ENCODE measurements around the gene BRME1. TPM values are rescaled to one million over a fixed set of nuclear protein-coding genes. Genes with fewer than 3 reads are reported as not detected.

The BRME1 gene
- 0.66 and 0.73 TPM in 2 replicates for total RNA-seq

DNA sequence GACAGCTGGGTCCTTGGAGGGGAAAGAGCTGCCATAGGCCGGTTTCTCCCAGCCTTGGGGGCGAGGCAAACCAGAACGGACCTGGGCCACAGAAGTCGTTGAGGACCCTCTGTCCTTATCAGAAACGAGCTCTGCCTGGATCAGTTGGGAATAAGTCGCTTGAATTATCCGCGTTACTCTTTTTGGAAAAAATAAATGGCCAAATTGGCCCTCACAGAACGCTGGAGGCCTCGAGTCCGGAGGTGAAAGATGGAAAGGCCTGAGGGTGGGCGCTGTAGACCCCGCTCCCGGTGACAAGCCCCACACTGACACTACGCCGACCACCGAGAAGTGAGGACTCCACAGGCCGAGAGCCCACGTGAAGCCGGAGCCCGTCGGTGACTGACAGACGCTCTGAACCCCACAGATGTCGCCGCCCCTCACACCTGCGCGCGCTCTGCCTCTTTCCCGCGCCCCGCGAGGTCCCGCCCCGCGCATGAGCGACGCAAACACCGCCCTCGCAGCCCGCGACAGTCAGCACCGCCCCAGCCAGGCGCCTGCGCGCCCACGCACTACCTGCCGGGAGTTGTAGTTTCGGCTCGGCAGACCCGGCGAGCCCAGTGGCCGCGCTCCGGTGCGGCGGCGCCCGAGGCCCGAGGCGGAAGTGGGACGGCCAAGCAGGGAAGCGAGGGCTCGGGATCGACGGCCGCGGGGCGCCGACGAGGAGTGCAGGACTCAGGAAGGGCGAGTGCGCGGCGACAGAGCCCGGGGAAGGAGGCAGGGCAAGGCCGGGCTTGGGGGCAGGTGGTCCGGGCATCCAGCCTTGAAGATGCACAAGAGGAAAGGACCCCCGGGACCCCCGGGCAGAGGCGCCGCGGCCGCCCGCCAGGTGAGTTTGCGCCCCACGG lies at the start of gene BRME1, which contains the start of gene CC2D1A:
Gene BRME1 (minus strand): TSS at position 484 of the 887 bp plus-strand sequence. CDS start 1,225 bp downstream, outside the sequence.
Gene CC2D1A (plus strand): TSS at position 568 of the 887 bp plus-strand sequence. CDS start 241 bp downstream, at position 809.

DNA sequence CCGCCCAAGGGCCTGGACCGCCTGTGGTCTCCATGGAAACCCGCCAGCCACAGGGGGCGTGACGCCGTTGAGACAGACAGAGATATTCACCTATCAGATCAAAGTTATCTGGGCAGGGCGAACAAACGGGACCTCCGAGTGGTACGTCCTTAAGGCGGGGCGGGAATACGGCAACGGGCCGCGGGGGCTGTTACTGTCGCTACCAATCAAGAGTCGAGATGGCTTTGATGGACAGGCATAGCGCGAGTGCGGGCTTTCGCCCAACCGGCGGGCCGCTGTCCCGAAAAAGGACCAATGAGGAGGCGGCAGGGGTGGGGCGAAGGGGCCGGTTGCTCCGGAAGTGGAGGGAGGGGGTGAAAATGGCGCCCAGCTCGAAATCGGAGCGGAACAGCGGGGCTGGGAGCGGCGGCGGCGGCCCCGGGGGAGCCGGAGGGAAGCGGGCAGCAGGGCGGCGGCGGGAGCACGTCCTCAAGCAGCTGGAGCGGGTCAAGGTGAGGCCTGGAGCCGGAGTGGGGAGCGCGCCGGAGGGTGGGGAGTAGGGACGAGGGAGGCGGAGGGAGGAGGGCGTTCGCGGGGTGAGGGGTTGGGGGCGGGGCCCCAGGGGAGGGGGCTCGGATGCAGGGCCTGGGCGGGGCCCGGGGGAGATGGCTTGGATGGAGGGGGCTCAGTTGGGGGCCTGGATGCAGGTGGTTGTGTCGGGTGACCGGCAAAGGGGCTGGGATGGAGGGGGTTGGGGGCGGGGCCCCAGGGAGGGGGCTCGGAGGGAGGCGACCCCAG lies 46.4 kb upstream of the BRME1 start, which contains the start of gene DCAF15:
Gene DCAF15 (plus strand): TSS at position 356 of the 777 bp plus-strand sequence. CDS start 4 bp downstream, at position 360.

DNA sequence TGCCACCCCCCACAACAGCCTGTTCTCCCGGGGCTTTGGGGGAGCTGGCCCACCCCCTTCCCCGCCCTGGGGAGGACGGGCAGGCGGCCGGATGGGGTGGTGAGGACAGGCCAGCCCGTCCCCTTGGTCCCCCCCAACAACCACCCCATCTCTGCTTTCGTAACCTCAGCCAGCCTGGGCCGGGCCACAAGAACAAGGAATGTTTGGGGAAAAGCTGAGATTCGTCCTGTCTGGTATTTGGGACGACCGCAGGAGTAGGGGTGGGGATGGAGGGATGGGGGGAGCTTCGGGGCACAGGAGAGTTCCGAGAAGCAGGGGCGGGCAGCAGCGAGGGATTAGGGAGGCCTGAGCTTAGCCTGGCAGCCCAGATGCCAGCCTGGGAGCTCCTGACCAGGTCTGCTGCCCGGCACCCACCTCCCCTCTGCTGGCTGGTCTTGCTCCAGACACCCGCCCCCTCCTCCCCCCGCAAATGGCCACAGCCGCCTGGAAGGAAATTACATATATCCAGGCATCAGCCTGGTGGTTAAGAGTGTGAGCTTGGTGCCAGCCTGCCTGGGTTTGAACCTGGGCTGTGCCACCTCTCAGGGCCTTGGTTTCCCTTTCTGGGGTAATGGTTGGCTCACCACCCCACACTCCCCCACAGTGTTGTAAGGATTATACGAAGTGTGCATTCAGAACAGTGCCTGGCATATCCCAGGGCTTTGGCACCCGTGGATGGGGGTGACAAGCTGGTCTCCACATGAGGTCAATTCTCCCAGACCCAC lies 32.6 kb upstream of the BRME1 start, which contains the start of gene PODNL1:
Gene PODNL1 (minus strand): TSS at position 117 of the 764 bp plus-strand sequence. CDS start 236 bp downstream, outside the sequence.

DNA sequence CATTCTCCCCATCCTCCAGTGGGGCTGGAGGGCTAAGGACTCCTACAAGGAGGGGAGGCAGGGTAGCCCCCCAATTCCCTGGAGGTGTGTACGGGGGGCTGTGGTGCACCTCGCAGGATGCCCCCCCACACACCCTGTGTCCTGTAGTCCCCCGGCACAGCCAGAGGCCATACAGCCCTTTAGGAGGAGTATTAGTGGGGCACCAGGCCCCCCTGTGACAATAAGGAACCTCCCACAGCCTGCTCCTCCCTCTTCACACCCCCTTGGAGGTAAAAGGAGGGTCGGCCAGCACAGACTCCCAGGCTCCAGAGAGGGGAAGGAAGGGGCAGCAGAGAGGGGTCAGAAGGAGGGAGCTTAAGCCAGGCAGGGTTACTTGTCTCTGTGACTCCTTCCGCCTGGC lies 29.1 kb downstream of the BRME1 start, which contains the start of gene NANOS3:
Gene NANOS3 (plus strand): TSS at position 301 of the 400 bp plus-strand sequence. CDS start 115 bp downstream, outside the sequence.

Other genes starting within 250 kb of the BRME1 start
- 44.2 and 56.0 TPM in 2 replicates for gene MRI1, start 141.6 kb downstream of the BRME1 start, total RNA-seq
- 51.1 and 60.8 TPM in 2 replicates for gene C19orf53, start 131.7 kb downstream of the BRME1 start, total RNA-seq
- gene ZSWIM4, start 110.7 kb downstream of the BRME1 start, total RNA-seq: 3.5 and 4.2 TPM in 2 replicates
- gene NANOS3, start 29.0 kb downstream of the BRME1 start, total RNA-seq: 0.66 TPM in 1 of 2 replicates, not detected in the other
- 11.6 and 11.8 TPM in 2 replicates for gene CC2D1A, start 84 bp upstream of the BRME1 start, total RNA-seq
- gene PODNL1, start 32.3 kb upstream of the BRME1 start, total RNA-seq: 1.6 and 2.5 TPM in 2 replicates
- gene DCAF15, start 46.4 kb upstream of the BRME1 start, total RNA-seq: 10.4 and 13.8 TPM in 2 replicates
- 3.5 and 4.2 TPM in 2 replicates for gene RFX1, start 100.2 kb upstream of the BRME1 start, total RNA-seq
- not detected in 2 replicates for gene RLN3, start 122.0 kb upstream of the BRME1 start, total RNA-seq
- gene IL27RA, start 125.6 kb upstream of the BRME1 start, total RNA-seq: 0.87 and 1.5 TPM in 2 replicates
- 0.87 and 0.99 TPM in 2 replicates for gene PALM3, start 156.0 kb upstream of the BRME1 start, total RNA-seq
- 0.15 and 1.3 TPM in 2 replicates for gene MISP3, start 166.7 kb upstream of the BRME1 start, total RNA-seq
- gene C19orf67, start 179.7 kb upstream of the BRME1 start, total RNA-seq: 0.17 TPM in 1 of 2 replicates, not detected in the other
- 19.6 and 36.2 TPM in 2 replicates for gene SAMD1, start 184.6 kb upstream of the BRME1 start, total RNA-seq
- 60.2 and 72.1 TPM in 2 replicates for gene PRKACA, start 211.6 kb upstream of the BRME1 start, total RNA-seq
- gene ASF1B, start 230.5 kb upstream of the BRME1 start, total RNA-seq: 0.66 and 11.9 TPM in 2 replicates